ENCODE measurements around the gene RASL10A. TPM values are rescaled to one million over a fixed set of nuclear protein-coding genes. Genes with fewer than 3 reads are reported as not detected.

RASL10A gene
- total RNA-seq, 2 experiments from 2014 or later: 0.35 TPM; not detected in 1

DNA sequence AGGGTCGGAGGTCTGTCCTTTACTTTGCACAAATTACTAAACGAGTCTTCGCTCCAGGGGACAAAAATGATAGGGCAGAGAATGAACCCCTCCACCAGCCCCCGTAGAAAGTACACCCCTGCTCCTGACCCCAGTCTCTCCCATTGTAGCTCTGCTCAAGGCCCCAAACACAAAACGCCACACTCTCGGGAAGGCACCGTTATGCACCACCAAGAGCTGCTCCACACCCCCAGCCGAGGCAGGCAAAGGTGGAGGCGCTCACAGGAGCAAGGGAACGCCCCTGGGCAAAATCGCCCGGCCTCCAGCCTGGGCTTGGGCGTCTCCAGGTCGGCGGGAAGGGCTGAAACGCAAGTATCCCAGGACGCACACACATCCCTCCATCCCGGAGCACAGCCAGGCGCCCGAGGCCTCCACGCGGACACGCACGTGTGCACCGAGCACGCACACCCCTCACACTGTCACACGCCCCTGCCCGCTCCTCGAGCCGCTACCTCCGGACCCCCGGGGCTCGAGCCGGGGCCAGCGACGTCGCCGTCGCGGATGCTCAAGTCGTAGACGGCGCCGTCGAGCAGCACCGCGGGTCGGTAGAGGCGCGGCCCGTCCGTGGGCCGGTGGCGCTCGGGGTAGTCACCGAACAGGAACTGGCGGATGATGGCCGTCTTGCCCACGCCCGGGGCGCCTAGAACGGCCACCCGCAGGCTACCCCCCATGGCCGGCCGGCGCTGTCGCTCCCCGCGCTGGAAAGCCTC lies 786 bp downstream of the RASL10A start:
- DNase-seq: peak; percentile 12
- Mint-ChIP-seq H3K4me1 (peaks cover 23% of the 10 kb centered on the region), H3K27ac (no peak overlapping the region), H3K27me3 (peaks cover 36% of the 10 kb centered on the region), H3K4me3 (no peak overlapping the region), H3K36me3 (ENCODE audit: low read depth) (peaks cover 3% of the 10 kb centered on the region), H3K9me3 (ENCODE audit: low read depth) (no peaks in the 10 kb centered on the region)
- ATAC-seq: no peak
- intact Hi-C loops (cut with DNase I, micrococcal nuclease): no loop called here
- ChIA-PET POLR2A (no interaction called here), CTCF (interaction anchor here (1.5 kb wide), 2 partner anchors 41 to 43 kb away, joined by 4 to 6 read pairs; no protein-coding TSS in a partner anchor)

DNA sequence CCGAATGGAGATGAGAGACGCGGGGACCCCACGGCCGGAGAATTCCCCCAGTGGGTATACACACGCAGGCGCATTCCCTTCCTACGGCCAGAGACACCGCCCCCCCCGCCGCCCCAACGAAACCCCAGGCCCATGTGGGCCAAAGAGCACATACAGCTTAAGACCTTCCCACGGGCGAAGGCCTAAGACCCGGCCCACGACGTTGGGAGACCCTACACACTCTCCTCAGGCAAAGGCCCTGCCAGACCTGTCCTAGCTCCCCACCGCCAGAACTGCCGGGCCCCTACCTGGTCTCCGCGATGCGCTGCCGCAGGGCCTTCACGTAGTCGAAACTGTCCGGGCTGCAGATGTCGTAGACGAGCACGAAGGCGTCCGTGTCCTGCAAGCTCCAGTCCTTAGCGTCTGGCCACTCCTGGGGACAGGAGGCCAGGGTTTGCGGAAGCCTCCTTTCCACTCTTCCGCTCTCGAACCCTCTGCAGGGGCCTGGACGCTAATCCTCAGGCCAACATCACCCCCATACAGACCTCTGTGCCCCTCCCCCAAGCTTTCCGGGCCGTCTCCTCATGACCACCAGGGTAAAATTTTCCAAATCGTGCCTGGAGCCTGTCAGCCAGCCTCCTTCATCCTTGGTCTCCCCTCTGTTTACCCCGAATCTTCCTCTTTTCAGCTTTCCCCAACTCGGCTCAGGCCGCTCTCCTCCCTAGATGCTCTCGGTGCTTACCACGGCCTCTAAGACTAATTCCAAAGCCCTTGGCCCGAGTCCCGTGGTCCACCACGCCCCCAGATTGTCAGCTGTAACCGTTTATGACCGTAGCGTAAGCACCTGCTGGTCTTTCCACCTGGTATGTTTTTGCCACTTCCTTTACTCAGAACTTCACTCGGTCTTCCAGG lies 1.7 kb downstream of the RASL10A start:
- Mint-ChIP-seq H3K27me3 (peaks cover 36% of the 10 kb centered on the region), H3K4me3 (no peak overlapping the region), H3K9me3 (ENCODE audit: low read depth) (no peaks in the 10 kb centered on the region), H3K4me1 (peaks cover 25% of the 10 kb centered on the region), H3K27ac (no peak overlapping the region), H3K36me3 (ENCODE audit: low read depth) (peaks cover 3% of the 10 kb centered on the region)
- ChIA-PET POLR2A (interaction anchor here (1.2 kb wide), 1 partner anchor 47 kb away, joined by 3 read pairs; no protein-coding TSS in a partner anchor), CTCF (interaction anchor here (0.5 to 2.1 kb wide), 7 partner anchors 10 to 1657 kb away, joined by 3 to 8 read pairs (median 6); no protein-coding TSS in a partner anchor)
- ATAC-seq (no peak), DNase-seq (no peak)
- intact Hi-C loops (cut with DNase I, micrococcal nuclease): no loop called here

DNA sequence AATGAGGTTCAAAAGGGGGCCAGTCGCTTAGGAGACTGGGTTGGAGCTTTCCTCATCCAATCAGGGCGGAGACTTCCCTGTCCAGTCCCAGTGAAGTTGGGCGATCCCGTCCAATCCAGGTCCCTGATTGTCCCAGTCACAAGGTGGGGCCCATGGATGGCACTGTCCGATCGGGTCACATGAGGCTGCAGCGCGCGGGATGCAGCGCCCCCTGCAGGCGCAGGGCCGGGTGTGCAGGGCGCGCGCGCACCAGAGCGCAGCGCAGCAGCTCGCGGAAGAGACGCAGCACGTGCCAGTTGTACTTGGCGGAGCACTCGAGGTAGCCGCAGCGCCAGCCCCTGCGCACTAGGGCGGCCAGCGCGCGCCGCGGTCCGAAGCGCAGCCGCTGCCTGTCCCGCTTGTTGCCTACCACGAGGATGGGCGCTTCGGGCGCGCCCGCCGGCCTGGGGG lies 2.3 kb downstream of the RASL10A start:
- ChIA-PET POLR2A (interaction anchor here (1.2 kb wide), 1 partner anchor 46 kb away, joined by 3 read pairs; no protein-coding TSS in a partner anchor), CTCF (interaction anchor here (0.6 to 2.1 kb wide), 6 partner anchors 9 to 1157 kb away, joined by 4 to 8 read pairs (median 6); no protein-coding TSS in a partner anchor)
- H3K4me1 Mint-ChIP-seq: peaks cover 27% of the 10 kb centered on the region
- intact Hi-C loops (cut with DNase I, micrococcal nuclease): no loop called here
- H3K9me3 Mint-ChIP-seq (ENCODE audit: low read depth): no peaks in the 10 kb centered on the region
- peaks cover 3% of the 10 kb centered on the region for H3K36me3 Mint-ChIP-seq (ENCODE audit: low read depth)
- H3K27me3 Mint-ChIP-seq: peaks cover 36% of the 10 kb centered on the region
- DNase-seq (peak; percentile 63), ATAC-seq (peak; percentile 65)
- H3K4me3 Mint-ChIP-seq: no peak overlapping the region
- H3K27ac Mint-ChIP-seq: no peak overlapping the region

DNA sequence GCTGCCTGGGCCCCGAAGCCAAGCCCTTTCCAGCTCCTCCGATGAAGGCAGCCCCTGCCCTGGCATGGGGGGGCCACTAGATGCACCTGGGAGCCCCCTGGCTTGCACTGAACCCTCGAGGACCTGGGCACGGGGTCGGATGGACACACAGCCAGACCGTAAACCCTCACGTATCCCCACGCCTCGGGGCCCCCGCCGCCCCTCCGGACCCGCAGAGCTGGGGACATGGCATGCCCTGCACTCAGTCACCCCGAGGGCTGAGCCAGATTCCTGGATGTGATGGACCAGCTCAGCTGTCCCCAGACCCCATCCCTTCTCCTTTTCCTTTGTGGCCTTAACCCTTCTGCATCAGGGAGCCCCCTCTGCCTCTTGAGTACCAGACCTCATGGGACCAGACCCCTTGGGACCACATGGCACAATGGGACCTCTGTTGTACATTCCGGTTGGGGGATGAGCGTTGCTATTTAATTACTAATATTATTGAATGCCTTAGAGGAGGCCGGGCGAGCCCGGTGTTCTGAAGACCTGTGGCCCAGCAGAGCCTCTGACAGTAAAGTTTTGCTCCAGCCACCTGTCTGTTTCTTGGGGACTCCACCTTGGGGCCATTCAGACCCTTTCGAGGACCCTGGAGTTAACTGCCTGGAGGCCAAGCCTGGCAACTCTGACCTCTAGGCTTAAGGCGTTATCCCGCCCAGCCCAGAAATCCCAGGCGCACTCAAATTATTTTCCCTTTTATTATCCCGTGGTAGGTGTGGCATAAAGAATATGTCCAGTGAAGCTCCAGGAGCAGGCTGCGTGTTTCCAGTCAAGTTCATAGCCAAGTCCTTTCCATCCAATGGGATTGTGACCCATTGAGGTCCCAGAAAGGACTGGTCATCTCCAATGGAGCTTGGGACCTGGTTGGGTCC lies 3.0 kb downstream of the RASL10A start:
- ATAC-seq (no peak), DNase-seq (no peak)
- intact Hi-C loops (cut with DNase I, micrococcal nuclease): no loop called here
- ChIA-PET POLR2A (interaction anchor here (1.2 kb wide), 1 partner anchor 46 kb away, joined by 3 read pairs; no protein-coding TSS in a partner anchor), CTCF (interaction anchor here (0.6 to 2.1 kb wide), 5 partner anchors 9 to 1157 kb away, joined by 3 to 8 read pairs (median 7); no protein-coding TSS in a partner anchor)
- Mint-ChIP-seq H3K4me3 (no peak overlapping the region), H3K4me1 (peaks cover 28% of the 10 kb centered on the region), H3K27me3 (peaks cover 37% of the 10 kb centered on the region), H3K27ac (no peak overlapping the region), H3K36me3 (ENCODE audit: low read depth) (peaks cover 3% of the 10 kb centered on the region), H3K9me3 (ENCODE audit: low read depth) (no peaks in the 10 kb centered on the region)

DNA sequence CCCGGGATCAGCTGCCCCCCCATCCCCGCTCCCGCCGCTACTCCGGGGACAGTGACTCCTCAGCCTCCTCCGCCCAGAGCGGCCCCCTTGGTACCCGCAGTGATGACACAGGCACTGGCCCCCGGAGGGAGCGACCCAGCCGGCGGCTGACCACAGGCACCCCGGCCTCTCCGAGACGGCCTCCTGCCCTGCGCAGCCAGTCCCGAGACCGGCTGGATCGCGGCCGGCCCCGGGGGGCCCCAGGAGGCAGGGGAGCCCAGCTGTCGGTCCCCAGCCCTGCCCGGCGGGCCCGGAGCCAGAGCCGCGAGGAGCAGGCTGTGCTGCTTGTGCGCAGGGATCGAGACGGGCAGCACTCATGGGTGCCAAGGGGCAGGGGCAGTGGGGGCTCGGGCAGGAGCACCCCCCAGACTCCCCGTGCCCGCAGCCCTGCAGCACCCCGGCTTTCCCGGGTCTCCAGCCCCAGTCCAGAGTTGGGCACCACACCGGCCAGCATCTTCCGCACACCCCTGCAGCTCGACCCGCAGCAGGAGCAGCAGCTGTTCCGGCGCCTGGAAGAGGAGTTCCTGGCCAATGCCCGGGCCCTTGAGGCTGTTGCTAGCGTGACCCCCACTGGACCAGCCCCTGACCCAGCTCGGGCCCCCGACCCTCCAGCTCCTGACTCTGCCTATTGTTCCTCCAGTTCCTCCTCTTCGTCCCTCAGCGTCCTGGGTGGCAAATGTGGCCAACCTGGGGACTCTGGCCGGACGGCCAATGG lies 3.9 kb downstream of the RASL10A start:
- peaks cover 35% of the 10 kb centered on the region for H3K27me3 Mint-ChIP-seq
- POLR2A ChIA-PET: no interaction called here
- peaks cover 30% of the 10 kb centered on the region for H3K4me1 Mint-ChIP-seq
- intact Hi-C loops (cut with DNase I, micrococcal nuclease): no loop called here
- H3K9me3 Mint-ChIP-seq (ENCODE audit: low read depth): no peaks in the 10 kb centered on the region
- CTCF ChIA-PET: interaction anchor here (2.1 kb wide), 1 partner anchor 38 kb away, joined by 8 read pairs; no protein-coding TSS in a partner anchor
- DNase-seq: no peak
- H3K36me3 Mint-ChIP-seq (ENCODE audit: low read depth): peaks cover 3% of the 10 kb centered on the region
- no peak for ATAC-seq
- no peak overlapping the region for H3K4me3 Mint-ChIP-seq
- H3K27ac Mint-ChIP-seq: no peak overlapping the region

DNA sequence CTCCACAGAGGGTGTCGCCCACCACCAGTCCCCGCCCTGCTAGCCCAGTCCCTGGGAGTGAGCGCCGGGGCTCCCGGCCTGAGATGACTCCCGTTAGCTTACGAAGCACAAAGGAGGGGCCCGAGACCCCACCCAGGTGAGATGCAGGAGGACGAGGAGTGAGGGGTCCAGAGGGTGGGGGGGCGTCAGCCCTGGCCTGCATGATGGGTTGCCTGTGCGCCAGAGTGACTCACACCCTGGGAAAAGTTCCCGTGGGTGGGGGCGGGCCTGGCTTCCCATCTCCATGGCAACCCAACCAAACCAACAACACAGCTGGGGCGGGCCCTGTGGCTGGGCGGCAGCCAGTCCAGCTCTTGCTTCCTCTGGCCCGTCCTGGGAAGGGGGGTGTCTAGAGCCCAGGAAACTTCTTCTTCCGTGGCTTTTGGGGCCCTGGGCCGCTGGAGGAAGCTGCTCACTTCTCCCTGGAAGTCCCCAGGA lies 4.6 kb downstream of the RASL10A start:
- Mint-ChIP-seq H3K4me3 (no peak overlapping the region), H3K9me3 (ENCODE audit: low read depth) (no peaks in the 10 kb centered on the region), H3K4me1 (peaks cover 31% of the 10 kb centered on the region), H3K27me3 (peaks cover 29% of the 10 kb centered on the region), H3K36me3 (ENCODE audit: low read depth) (no peaks in the 10 kb centered on the region), H3K27ac (no peak overlapping the region)
- CTCF ChIA-PET: interaction anchor here (0.6 kb wide), 1 partner anchor 60 kb away, joined by 3 read pairs; no protein-coding TSS in a partner anchor
- DNase-seq: peak; percentile 86
- intact Hi-C loops (cut with DNase I, micrococcal nuclease): no loop called here
- POLR2A ChIA-PET: no interaction called here
- ATAC-seq: peak; percentile 52

DNA sequence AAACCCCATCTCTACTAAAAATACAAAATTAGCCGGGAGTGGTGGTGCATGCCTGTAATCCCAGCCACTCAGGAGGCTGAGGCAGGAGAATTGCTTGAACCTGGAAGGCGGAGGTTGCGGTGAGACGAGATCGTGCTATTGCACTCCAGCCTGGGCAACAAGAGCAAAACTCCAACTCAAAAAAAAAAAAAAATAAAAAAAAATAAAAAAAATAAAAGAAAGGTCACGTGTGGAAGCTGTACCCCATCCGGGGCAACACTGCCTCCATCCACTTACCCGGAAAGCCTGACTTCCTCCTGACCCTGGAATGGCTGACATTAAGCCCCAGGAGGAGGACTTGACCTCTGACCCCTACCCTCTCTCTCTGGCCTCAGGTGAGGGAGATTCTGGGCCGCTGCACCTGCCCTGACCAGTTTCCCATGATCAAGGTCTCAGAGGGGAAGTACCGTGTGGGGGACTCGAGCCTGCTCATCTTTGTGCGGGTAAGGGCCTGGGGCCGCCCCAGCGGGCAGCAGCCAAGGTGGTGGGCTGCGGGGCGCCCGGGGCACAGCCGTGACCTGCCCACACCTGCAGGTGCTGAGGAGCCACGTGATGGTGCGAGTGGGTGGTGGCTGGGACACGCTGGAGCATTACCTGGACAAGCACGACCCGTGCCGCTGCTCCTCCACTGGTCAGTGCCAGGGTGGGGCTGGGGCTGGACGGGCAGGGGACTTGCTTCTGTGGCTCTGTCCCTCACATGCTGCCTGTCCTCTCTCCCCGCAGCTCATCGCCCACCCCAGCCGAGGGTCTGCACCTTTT lies 5.2 kb downstream of the RASL10A start:
- no peak overlapping the region for H3K27ac Mint-ChIP-seq
- intact Hi-C loops (cut with DNase I, micrococcal nuclease): no loop called here
- peaks cover 32% of the 10 kb centered on the region for H3K4me1 Mint-ChIP-seq
- no peak overlapping the region for H3K4me3 Mint-ChIP-seq
- CTCF ChIA-PET: interaction anchor here (0.6 kb wide), 1 partner anchor 60 kb away, joined by 3 read pairs; no protein-coding TSS in a partner anchor
- POLR2A ChIA-PET: no interaction called here
- no peaks in the 10 kb centered on the region for H3K9me3 Mint-ChIP-seq (ENCODE audit: low read depth)
- no peak for ATAC-seq
- peaks cover 34% of the 10 kb centered on the region for H3K27me3 Mint-ChIP-seq
- H3K36me3 Mint-ChIP-seq (ENCODE audit: low read depth): no peaks in the 10 kb centered on the region
- no peak for DNase-seq

DNA sequence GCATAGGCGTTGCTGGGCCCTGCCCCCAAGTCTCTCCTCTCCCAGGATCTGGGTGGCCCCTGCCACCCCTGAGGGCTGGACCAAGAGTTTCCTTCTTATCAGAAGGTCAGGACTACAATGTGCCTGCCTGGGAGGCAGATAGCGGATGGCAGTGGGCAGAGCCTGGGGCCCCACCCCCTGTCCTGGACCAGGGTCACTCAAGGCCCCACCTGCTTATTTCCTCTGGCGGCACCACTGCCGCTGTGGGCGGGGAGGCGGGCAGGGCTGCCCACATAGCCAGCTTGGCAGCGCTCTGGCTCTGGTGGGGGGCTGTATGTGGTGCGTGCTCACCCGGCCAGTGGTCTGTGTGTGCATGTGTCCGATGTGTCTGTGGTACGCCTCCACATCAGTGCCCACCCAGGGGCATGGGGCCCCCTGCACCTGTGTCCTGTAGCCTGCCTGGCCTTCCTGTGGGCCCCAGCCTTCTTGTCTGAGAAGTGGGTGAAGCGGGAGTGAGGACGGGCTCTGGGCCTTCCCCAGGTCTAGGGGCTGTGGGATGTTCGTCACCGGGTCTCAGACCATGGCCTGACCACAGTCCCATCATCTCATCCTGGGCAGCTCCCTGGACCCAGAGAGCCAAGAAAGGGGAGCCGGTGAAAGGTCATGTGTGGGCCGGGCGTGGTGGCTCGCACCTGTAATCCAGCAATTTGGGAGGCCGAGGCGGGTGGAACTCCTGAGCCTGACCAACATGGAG lies 6.0 kb downstream of the RASL10A start:
- POLR2A ChIA-PET: no interaction called here
- no peak overlapping the region for H3K4me3 Mint-ChIP-seq
- no peaks in the 10 kb centered on the region for H3K9me3 Mint-ChIP-seq (ENCODE audit: low read depth)
- DNase-seq (no peak), ATAC-seq (no peak)
- H3K36me3 Mint-ChIP-seq (ENCODE audit: low read depth): no peaks in the 10 kb centered on the region
- peaks cover 35% of the 10 kb centered on the region for H3K27me3 Mint-ChIP-seq
- peaks cover 30% of the 10 kb centered on the region for H3K4me1 Mint-ChIP-seq
- CTCF ChIA-PET: no interaction called here
- H3K27ac Mint-ChIP-seq: no peak overlapping the region
- intact Hi-C loops (cut with DNase I, micrococcal nuclease): loop anchor here in 1 of 2 experiments (5.0 kb wide), 1 partner anchor 37 kb away; no protein-coding TSS in a partner anchor

DNA sequence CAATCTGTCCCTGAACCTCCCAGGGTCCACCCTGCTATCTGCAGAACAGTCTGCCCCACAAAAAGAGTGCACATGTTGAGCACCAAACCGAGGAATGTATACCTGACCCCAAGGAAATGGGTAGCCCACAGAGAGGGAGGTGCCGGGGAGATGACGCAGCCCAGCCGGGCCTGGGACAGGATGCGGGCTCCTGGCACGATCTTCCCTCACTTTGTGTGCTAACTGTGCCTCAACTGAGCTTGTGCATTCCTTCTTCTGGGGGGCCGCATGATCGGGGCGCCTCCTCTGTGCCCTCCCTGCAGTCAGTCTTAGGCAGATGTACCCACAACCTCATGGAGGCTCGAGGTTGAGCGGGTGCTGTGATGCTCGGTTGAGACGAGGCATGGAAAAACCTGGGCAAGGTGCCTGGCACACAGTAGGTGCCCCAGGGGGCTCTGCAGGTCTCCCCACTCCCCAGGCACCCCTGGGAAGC lies 6.7 kb downstream of the RASL10A start:
- Mint-ChIP-seq H3K27me3 (peaks cover 32% of the 10 kb centered on the region), H3K9me3 (ENCODE audit: low read depth) (no peaks in the 10 kb centered on the region), H3K4me1 (peaks cover 23% of the 10 kb centered on the region), H3K27ac (no peak overlapping the region), H3K4me3 (no peak overlapping the region), H3K36me3 (ENCODE audit: low read depth) (no peaks in the 10 kb centered on the region)
- CTCF ChIA-PET: interaction anchor here (1.1 kb wide), 1 partner anchor 21 kb away, joined by 3 read pairs; no protein-coding TSS in a partner anchor
- no peak for ATAC-seq
- intact Hi-C loops (cut with DNase I, micrococcal nuclease): loop anchor here in 1 of 2 experiments (5.0 kb wide), 1 partner anchor 37 kb away; no protein-coding TSS in a partner anchor
- DNase-seq: peak; percentile 53
- POLR2A ChIA-PET: interaction anchor here (0.6 kb wide), 1 partner anchor 16 kb away, joined by 7 read pairs; no protein-coding TSS in a partner anchor

Data from activated CD4-positive, alpha-beta T cell treated with anti-CD3 and anti-CD28 coated beads for 36 hours (primary cell).